A549 (cell line): ENCODE measurements around the gene AHNAK2. TPM values are rescaled to one million over a fixed set of nuclear protein-coding genes. Genes with fewer than 3 reads are reported as not detected.
A peak's percentile ranks its signal among the peaks of the same experiment; 100 is the strongest.

Source experiments
- ATAC-seq, 2 experiments: fragments of 200-7000 bp in 1 of 2; fragments of >200 bp in 1 of 2; cut with Nextera tagmentation in 1 of 2; cut with Tn5 transposase in 1 of 2; 3 replicates each; pipeline versions ENCODE4 v1.8.0 to v1.9.1; 2018 to 2020; ENCODE audit warnings: mild to moderate bottlenecking in 1 of 2, moderate library complexity in 1 of 2
- CTCF ChIA-PET: fragments of 300-600 bp; sonication (Branson Sonifier 250); formaldehyde crosslinking; extraction: SDS; loops from one replicate; lab custom pipeline; 2021; ENCODE audit warnings: antibody characterized with exemption, inconsistent platforms; lab: Yijun Ruan, JAX
- POLR2A ChIA-PET: fragments of 350-600 bp; formaldehyde crosslinking; extraction: SDS; loops from one replicate; lab custom pipeline; 2021; ENCODE audit warnings: antibody characterized with exemption, inconsistent platforms; lab: Yijun Ruan, JAX
- DNase-seq, 2 experiments: peaks; one replicate each; pipeline versions ENCODE4 v3.0.0 to v3.0.0-alpha.2; 2011 to 2016; ENCODE audit warnings: low read depth in 1 of 2, low spot score in 1 of 2
- FAIRE-seq: peaks from 2 replicates; lab custom pipeline; 2011; peaks lifted over from hg19 to GRCh38; lab: Jason Lieb, UNC
- H3K27ac ChIP-seq, 2 experiments: fragments of >200 bp; sonication (Bioruptor Twin); formaldehyde crosslinking; 3 replicates each; pipeline ENCODE4 v1.5.1; 2016 to 2017
- H3K4me1 ChIP-seq: fragments of >200 bp; sonication (Bioruptor Twin); formaldehyde crosslinking; 3 replicates; pipeline ENCODE4 v1.6.1; 2016
- H3K4me2 ChIP-seq: fragments of >200 bp; sonication (Bioruptor Twin); formaldehyde crosslinking; 3 replicates; pipeline ENCODE4 v1.6.1; 2016
- H3K4me3 ChIP-seq: fragments of >200 bp; sonication (Bioruptor Twin); formaldehyde crosslinking; 3 replicates; pipeline ENCODE4 v1.5.1; 2016
- H3K9me3 ChIP-seq: fragments of >200 bp; sonication (Bioruptor Twin); formaldehyde crosslinking; 3 replicates; pipeline ENCODE4 v1.6.1; 2016
- BHLHE40 ChIP-seq: IDR thresholded peaks from 2 replicates; pipeline ENCODE4 v1.6.1; 2012; ENCODE audit warnings: low read depth, low read length, inconsistent platforms
- FOSB ChIP-seq: fragments of 250-450 bp; sonication (Bioruptor Pico); IDR thresholded peaks from 2 replicates; pipeline ENCODE4 v1.5.0; 2020; ENCODE audit warnings: mild to moderate bottlenecking, moderate library complexity
- FOSL2 ChIP-seq, 2 experiments: fragments of 450-650 bp in 1 of 2; fragments of >200 bp in 1 of 2; sonication (Bioruptor Twin) in 1 of 2; formaldehyde crosslinking; IDR thresholded peaks; 2 replicates each; pipeline versions ENCODE4 v1.5.0 to v1.6.1; 2016 to 2020; ENCODE audit warnings: mild to moderate bottlenecking in 1 of 2, moderate library complexity in 1 of 2
- GATA3 ChIP-seq: IDR thresholded peaks from 2 replicates; pipeline ENCODE4 v1.6.1; 2012; ENCODE audit warnings: borderline replicate concordance
- HDAC2 ChIP-seq: fragments of 200-600 bp; sonication (generic); IDR thresholded peaks from 2 replicates; pipeline ENCODE4 v1.6.1; 2016
- HOXA7 ChIP-seq: fragments of 250-450 bp; sonication (Bioruptor Pico); IDR thresholded peaks from 2 replicates; pipeline ENCODE4 v1.5.0; 2020; ENCODE audit warnings: mild to moderate bottlenecking, moderate library complexity
- JUN ChIP-seq, 2 experiments: fragments of >200 bp; sonication (Bioruptor Twin); formaldehyde crosslinking; IDR thresholded peaks; 2 replicates in 1 of 2; 3 replicates in 1 of 2; pipeline ENCODE4 v1.6.1; 2016 to 2017
- JUNB ChIP-seq: fragments of >200 bp; sonication (Bioruptor Twin); formaldehyde crosslinking; IDR thresholded peaks from 2 replicates; pipeline ENCODE4 v1.6.1; 2016
- KDM1A ChIP-seq: fragments of 200-600 bp; sonication (generic); IDR thresholded peaks from 2 replicates; pipeline ENCODE4 v1.6.1; 2016; ENCODE audit warnings: low read depth, mild to moderate bottlenecking
- KDM5A ChIP-seq: fragments of 200-600 bp; sonication (generic); IDR thresholded peaks from 2 replicates; pipeline ENCODE4 v1.6.1; 2016; ENCODE audit warnings: antibody characterized with exemption, mild to moderate bottlenecking
- MAFK ChIP-seq: fragments of 450-650 bp; IDR thresholded peaks from 2 replicates; pipeline ENCODE4 v1.6.1; 2014; ENCODE audit not compliant: partially characterized antibody
- NPAS2 ChIP-seq: fragments of 250-450 bp; sonication (Bioruptor Pico); IDR thresholded peaks from 2 replicates; pipeline ENCODE4 v1.8.0; 2022; ENCODE audit warnings: mild to moderate bottlenecking, moderate library complexity, borderline replicate concordance
- NR3C1 ChIP-seq: fragments of >200 bp; sonication (Bioruptor Twin); formaldehyde crosslinking; IDR thresholded peaks from 3 replicates; pipeline ENCODE4 v1.6.1; 2017
- PHF8 ChIP-seq: fragments of 200-600 bp; sonication (generic); IDR thresholded peaks from 2 replicates; pipeline ENCODE4 v1.6.1; 2016; ENCODE audit warnings: low read depth, mild to moderate bottlenecking, antibody characterized with exemption, moderate library complexity, borderline replicate concordance
- POLR2AphosphoS2 ChIP-seq: conservative IDR thresholded peaks from 2 replicates; pipeline ENCODE4 v1.6.1; 2012; ENCODE audit warnings: low read length, improper control_type of control experiment, inconsistent platforms
- RNF2 ChIP-seq: fragments of 200-600 bp; sonication (generic); IDR thresholded peaks from 2 replicates; pipeline ENCODE4 v1.6.1; 2016; ENCODE audit warnings: low read depth, mild to moderate bottlenecking, antibody characterized with exemption, moderate library complexity, borderline replicate concordance
- TFCP2L1 ChIP-seq: fragments of 250-450 bp; sonication (Bioruptor Pico); IDR thresholded peaks from 2 replicates; pipeline ENCODE4 v1.5.0; 2021; ENCODE audit warnings: mild to moderate bottlenecking
- ZC3H11A ChIP-seq: fragments of 450-650 bp; IDR thresholded peaks from 2 replicates; pipeline ENCODE4 v1.6.1; 2014; ENCODE audit warnings: antibody characterized with exemption, mild to moderate bottlenecking
- WGBS: methylation state at CpG from one replicate; pipeline ENCODE4 v1.1.6; 2017; ENCODE audit errors: missing lambda C conversion rate; 5-methylcytosine and 5-hydroxymethylcytosine counted together
- polyA plus RNA-seq, 4 experiments: library from polyadenylated mRNA; depleted of rRNA in 3 of 4; stranded (reverse); fragments of >200 nt; fragmentation: RNase III in 1 of 4; extraction: RNeasy Plus Mini Kit Qiagen cat#74134 plus additional on column Dnase treatment in 1 of 4; gene quantifications; 2 replicates in 3 of 4; 3 replicates in 1 of 4; pipeline ENCODE4 v1.2.3, GENCODE V29; 2011 to 2017
- TF ChIP-seq, protein P1 (sequence below): fragments of >200 bp; sonication (Bioruptor Twin); formaldehyde crosslinking; IDR thresholded peaks from 3 replicates; pipeline ENCODE4 v1.5.1; 2016

Gene AHNAK2
- polyA plus RNA-seq, 2 of the 4 experiments (the other 2 are of a cell fraction) = 43.3 to 43.7 TPM

GRCh38 chr14:105023791-105024480, 45.8 kb upstream of the AHNAK2 start:
- Histone ChIP-seq H3K4me2 (peak overlapping the region; percentile 81), H3K27ac (peak overlapping the region; percentile 93 to 97), H3K9me3 (no peaks in the 10 kb centered on the region), H3K4me3 (peak overlapping the region; percentile 31; the same call in 2 of the 3 replicates), H3K4me1 (peaks cover 57% of the 10 kb centered on the region)
- POLR2A ChIA-PET = interaction anchor here (0.7 to 7.0 kb wide), 5 partner anchors 11 to 64 kb away, joined by 3 to 76 read pairs (median 7); no protein-coding TSS in a partner anchor
- FAIRE-seq (peak; percentile 68), DNase-seq (peak; percentile 43 to 61), ATAC-seq (no peak)
- 33% methylated on average over 4 of the region's 4 CpGs for WGBS
- CTCF ChIA-PET = interaction anchor here (3.8 to 28.5 kb wide), 4 partner anchors 12 to 49 kb away, joined by 23 to 509 read pairs (median 50); no protein-coding TSS in a partner anchor
- TF ChIP-seq JUNB = peak; percentile 61; the same call in 1 of the 2 replicates
- no peak for TF ChIP-seq HDAC2
- peak in 1 of 2 experiments; percentile 2; a peak in 1 of 5 replicates for TF ChIP-seq JUN (IDR thresholded peaks at IDR 0.05)
- peak; percentile 48; the same call in 1 of the 2 replicates for TF ChIP-seq HOXA7 (CRISPR knock-in tag)
- TF ChIP-seq FOSL2 (IDR thresholded peaks at IDR 0.05) = peak; percentile 49
- TF ChIP-seq FOSL2 (CRISPR knock-in tag; IDR thresholded peaks at IDR 0.05) = peak; percentile 78
- TF ChIP-seq TFCP2L1 (CRISPR knock-in tag) = 0 out of 2 replicates have a peak, but pooled peaks have one; percentile 22
- no peak for TF ChIP-seq PHF8
- TF ChIP-seq FOSB (CRISPR knock-in tag) = no peak
- no peak; the same call in 1 of the 2 replicates for TF ChIP-seq GATA3
- no peak for TF ChIP-seq KDM5A
- TF ChIP-seq POLR2AphosphoS2 = no peak
- TF ChIP-seq BHLHE40 = no peak
- TF ChIP-seq MAFK = peak; percentile 11

GRCh38 chr14:105023144-105023543, 45.0 kb upstream of the AHNAK2 start:
- ATAC-seq = no peak
- peaks cover 65% of the 10 kb centered on the region for H3K4me1 ChIP-seq
- DNase-seq = no peak
- peak overlapping the region; percentile 81 for H3K4me2 ChIP-seq
- no peaks in the 10 kb centered on the region for H3K9me3 ChIP-seq
- POLR2A ChIA-PET = interaction anchor here (0.5 to 7.0 kb wide), 3 partner anchors 38 to 53 kb away, joined by 3 to 76 read pairs (median 10); partner anchors contain the start of gene CLBA1
- no peak for FAIRE-seq
- WGBS = 30% methylated on average over 11 of the region's 11 CpGs
- TF ChIP-seq NR3C1 (no peak), MAFK (no peak), NPAS2 (no peak), RNF2 (no peak), KDM1A (no peak)
- TF ChIP-seq, protein P1, sequence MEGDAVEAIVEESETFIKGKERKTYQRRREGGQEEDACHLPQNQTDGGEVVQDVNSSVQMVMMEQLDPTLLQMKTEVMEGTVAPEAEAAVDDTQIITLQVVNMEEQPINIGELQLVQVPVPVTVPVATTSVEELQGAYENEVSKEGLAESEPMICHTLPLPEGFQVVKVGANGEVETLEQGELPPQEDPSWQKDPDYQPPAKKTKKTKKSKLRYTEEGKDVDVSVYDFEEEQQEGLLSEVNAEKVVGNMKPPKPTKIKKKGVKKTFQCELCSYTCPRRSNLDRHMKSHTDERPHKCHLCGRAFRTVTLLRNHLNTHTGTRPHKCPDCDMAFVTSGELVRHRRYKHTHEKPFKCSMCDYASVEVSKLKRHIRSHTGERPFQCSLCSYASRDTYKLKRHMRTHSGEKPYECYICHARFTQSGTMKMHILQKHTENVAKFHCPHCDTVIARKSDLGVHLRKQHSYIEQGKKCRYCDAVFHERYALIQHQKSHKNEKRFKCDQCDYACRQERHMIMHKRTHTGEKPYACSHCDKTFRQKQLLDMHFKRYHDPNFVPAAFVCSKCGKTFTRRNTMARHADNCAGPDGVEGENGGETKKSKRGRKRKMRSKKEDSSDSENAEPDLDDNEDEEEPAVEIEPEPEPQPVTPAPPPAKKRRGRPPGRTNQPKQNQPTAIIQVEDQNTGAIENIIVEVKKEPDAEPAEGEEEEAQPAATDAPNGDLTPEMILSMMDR = no peak
- peak overlapping the region; percentile 93 to 97 for H3K27ac ChIP-seq
- CTCF ChIA-PET = interaction anchor here (4.6 to 28.5 kb wide), 3 partner anchors 11 to 48 kb away, joined by 31 to 509 read pairs (median 68); no protein-coding TSS in a partner anchor
- peak overlapping the region; percentile 81; the same call in 2 of the 3 replicates for H3K4me3 ChIP-seq

GRCh38 chr14:105022276-105022670, 44.1 kb upstream of the AHNAK2 start:
- ChIA-PET CTCF (interaction anchor here (4.6 to 28.5 kb wide), 3 partner anchors 10 to 47 kb away, joined by 31 to 509 read pairs (median 68); no protein-coding TSS in a partner anchor), POLR2A (interaction anchor here (0.7 to 7.0 kb wide), 4 partner anchors 30 to 65 kb away, joined by 5 to 76 read pairs (median 10); partner anchors contain the start of gene CLBA1)
- H3K27ac ChIP-seq = peak overlapping the region; percentile 93 to 97

More at GRCh38 chr14:105022276-105022670, 44.1 kb upstream of the AHNAK2 start:
- peak overlapping the region; percentile 81 for H3K4me3 ChIP-seq
- H3K4me1 ChIP-seq = peaks cover 68% of the 10 kb centered on the region
- peak overlapping the region; percentile 81 for H3K4me2 ChIP-seq
- ATAC-seq = no peak
- no peak for DNase-seq
- 83% methylated on average over 2 of the region's 2 CpGs for WGBS
- no peak for FAIRE-seq
- TF ChIP-seq ZC3H11A (no peak), FOSB (CRISPR knock-in tag) (peak; percentile 36; the same call in 1 of the 2 replicates), FOSL2 (IDR thresholded peaks at IDR 0.05) (no peak), FOSL2 (CRISPR knock-in tag; IDR thresholded peaks at IDR 0.05) (peak; percentile 74)
- H3K9me3 ChIP-seq = no peaks in the 10 kb centered on the region
